Naive thymus-derived CD8-positive, alpha-beta T cell (primary cell): ENCODE results near the gene PDE6B. TPM values are rescaled to one million over a fixed set of nuclear protein-coding genes. Genes with fewer than 3 reads are reported as not detected.

Experiments
- ATAC-seq, 2 donors: fragments of 150-1000 bp; cut with Tn5 transposase in 1 of 2; sonication (Bioruptor Pico), chemical (Tn5 transposase) in 1 of 2; 1 replicate in 1 of 2; 2 replicates in 1 of 2; pipeline ENCODE4 v1.10.0; 2021; ENCODE audit warnings: mild to moderate bottlenecking in 2 of 2, moderate library complexity in 2 of 2
- POLR2A ChIA-PET: fragments of 350-600 bp; sonication (Branson Sonifier 250); formaldehyde crosslinking; loops from one replicate; lab custom pipeline; 2021; ENCODE audit warnings: antibody characterized with exemption; lab: Charles Lee
- DNase-seq, 10 donors: peaks; one replicate each; pipeline versions ENCODE4 v3.0.0 to v3.0.0-alpha.2; 2020 to 2022
- H3K27ac Mint-ChIP-seq, 10 donors: one replicate each; pipeline ENCODE4 v1.8.0; 2020 to 2022; ENCODE audit warnings: mild to moderate bottlenecking in 10 of 10, mixed read lengths in 10 of 10, moderate library complexity in 4 of 10, inconsistent platforms in 1 of 10
- H3K27me3 Mint-ChIP-seq, 5 donors: one replicate each; pipeline ENCODE4 v1.8.0; 2021 to 2022; ENCODE audit warnings: mixed read lengths in 5 of 5
- H3K36me3 Mint-ChIP-seq, 3 donors: one replicate each; pipeline ENCODE4 v1.8.0; 2020 to 2022; ENCODE audit warnings: mixed read lengths in 3 of 3, mild to moderate bottlenecking in 2 of 3, inconsistent platforms in 1 of 3
- H3K4me1 Mint-ChIP-seq, 4 donors: one replicate each; pipeline ENCODE4 v1.8.0; 2021 to 2022; ENCODE audit warnings: mixed read lengths in 4 of 4
- H3K4me3 Mint-ChIP-seq, 10 donors: one replicate each; pipeline ENCODE4 v1.8.0; 2020 to 2022; ENCODE audit warnings: mild to moderate bottlenecking in 10 of 10, mixed read lengths in 10 of 10, moderate library complexity in 6 of 10, inconsistent platforms in 1 of 10
- H3K9me3 Mint-ChIP-seq, 9 donors: one replicate each; pipeline ENCODE4 v1.8.0; 2020 to 2022; ENCODE audit warnings: mixed read lengths in 9 of 9, mild to moderate bottlenecking in 3 of 9, inconsistent platforms in 1 of 9, moderate library complexity in 1 of 9
- polyA plus RNA-seq, 3 donors: library from polyadenylated mRNA; unstranded; fragments of 300-500 nt; fragmentation: Illumina TruSeq; gene quantifications; one replicate each; pipeline ENCODE4 v1.2.3, GENCODE V29; 2021
- total RNA-seq, 8 experiments: library from RNA in 2 of 8; stranded (reverse) in 2 of 8; gene quantifications; one replicate each; pipeline ENCODE4 v1.2.3 and lab custom pipeline; 2021 to 2026

PDE6B gene
- total and polyA plus RNA-seq, 5 experiments from 2014 or later: 20.7 to 26.3 (median 24.7) TPM

DNA sequence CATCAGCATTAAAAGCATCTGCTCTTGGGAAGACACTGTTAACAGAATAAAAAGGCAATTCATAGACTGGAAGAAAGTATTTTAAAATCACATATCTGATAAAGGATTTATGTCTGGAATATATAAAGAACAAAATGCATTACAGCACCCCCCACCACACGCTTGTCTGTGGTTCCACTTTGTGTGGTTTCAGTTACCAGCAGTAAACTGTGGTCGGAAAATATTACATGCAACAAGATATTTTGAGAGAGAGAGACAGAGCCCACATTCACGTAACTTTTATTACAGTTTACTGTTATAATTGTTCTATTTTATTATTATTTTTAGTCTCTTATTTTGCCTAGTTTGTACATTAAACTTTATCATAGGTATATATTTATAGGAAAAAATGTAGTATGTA lies 21.2 kb upstream of the PDE6B start:
- H3K9me3 Mint-ChIP-seq: no peaks in the 10 kb centered on the region
- POLR2A ChIA-PET: no interaction called here
- no peak for ATAC-seq
- peak overlapping the region in 3 of 10 donors; percentile 16 to 17 (median 16) for H3K27ac Mint-ChIP-seq
- H3K36me3 Mint-ChIP-seq: no peaks in the 10 kb centered on the region
- H3K27me3 Mint-ChIP-seq: peaks cover 3 to 32% (median 12%) of the 10 kb centered on the region in 5 donors
- DNase-seq: peak in 4 of 10 donors; percentile 3 to 39 (median 23)
- peak overlapping the region in 2 of 10 donors; percentile 3 to 8 for H3K4me3 Mint-ChIP-seq
- peaks cover 6 to 16% (median 10%) of the 10 kb centered on the region in 4 donors for H3K4me1 Mint-ChIP-seq

DNA sequence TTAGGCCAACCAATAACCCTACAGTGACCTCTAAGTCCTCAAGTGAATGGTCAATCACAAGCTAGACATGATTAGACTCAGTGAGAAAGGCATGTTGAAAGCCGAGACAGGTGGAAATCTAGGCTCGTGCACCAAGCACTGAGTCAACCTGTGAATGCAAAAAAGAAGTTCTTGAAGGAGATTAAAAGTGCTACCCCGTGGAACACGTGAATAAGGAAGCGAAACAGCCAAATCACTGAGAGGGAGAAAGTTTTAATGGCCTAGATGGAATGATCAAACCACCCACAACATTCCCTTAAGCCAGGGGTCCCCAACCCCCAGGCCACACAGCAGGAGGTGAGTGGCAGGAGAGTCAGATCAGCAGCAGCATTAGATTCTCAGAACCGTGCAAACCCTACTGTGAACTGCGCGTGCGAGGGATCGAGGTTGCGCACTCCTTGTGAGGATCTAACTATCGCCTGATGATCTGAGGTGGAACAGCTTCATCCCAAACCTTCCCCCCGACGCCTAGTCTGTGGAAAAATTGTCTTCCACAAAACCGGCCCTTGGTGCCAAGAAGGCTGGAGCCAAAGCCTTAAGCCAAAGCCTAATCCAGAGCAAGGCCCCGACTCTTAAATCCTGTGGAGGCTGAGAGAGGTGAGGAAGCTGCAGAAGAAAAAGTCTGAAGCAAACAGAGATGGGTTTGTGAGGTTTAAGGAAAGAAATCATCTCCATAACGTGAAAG lies 19.5 kb upstream of the PDE6B start:
- ATAC-seq: no peak
- no peak for DNase-seq
- peaks cover 6 to 17% (median 11%) of the 10 kb centered on the region in 4 donors for H3K4me1 Mint-ChIP-seq
- H3K4me3 Mint-ChIP-seq: no peak overlapping the region
- H3K27ac Mint-ChIP-seq: no peak overlapping the region
- POLR2A ChIA-PET: no interaction called here
- peaks cover 7 to 42% (median 16%) of the 10 kb centered on the region in 5 donors for H3K27me3 Mint-ChIP-seq
- peaks cover 0 to 4% (median 0%) of the 10 kb centered on the region in 9 donors for H3K9me3 Mint-ChIP-seq
- H3K36me3 Mint-ChIP-seq: no peaks in the 10 kb centered on the region

DNA sequence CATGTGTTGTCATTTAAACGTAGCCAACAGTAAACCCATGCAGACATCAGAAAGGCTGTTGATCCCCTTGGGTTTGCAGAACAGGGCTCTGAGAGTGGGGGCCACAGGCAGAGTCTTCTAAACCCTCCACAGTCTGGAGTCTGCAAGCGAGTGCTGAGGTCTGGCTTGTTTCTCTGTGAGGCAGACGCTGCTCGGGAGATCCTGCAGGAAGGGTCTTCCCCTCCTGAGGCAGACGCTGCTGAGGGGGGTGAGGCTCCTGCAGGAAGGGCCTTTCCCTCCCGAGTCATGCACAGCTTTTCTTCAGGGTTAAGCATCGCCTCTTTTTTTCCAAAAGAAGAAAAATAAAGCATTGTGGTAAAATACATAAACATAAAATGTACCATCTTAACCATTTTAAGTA lies 17.1 kb upstream of the PDE6B start:
- Mint-ChIP-seq H3K4me1 (peaks cover 6 to 14% (median 8%) of the 10 kb centered on the region in 4 donors), H3K36me3 (no peaks in the 10 kb centered on the region), H3K27me3 (peaks cover 5 to 24% (median 9%) of the 10 kb centered on the region in 5 donors), H3K9me3 (peaks cover 0 to 4% (median 0%) of the 10 kb centered on the region in 9 donors), H3K27ac (no peak overlapping the region), H3K4me3 (no peak overlapping the region)
- POLR2A ChIA-PET: interaction anchor here (0.7 kb wide), 1 partner anchor 39 kb away, joined by 4 read pairs; no protein-coding TSS in a partner anchor
- ATAC-seq: no peak
- DNase-seq: no peak

DNA sequence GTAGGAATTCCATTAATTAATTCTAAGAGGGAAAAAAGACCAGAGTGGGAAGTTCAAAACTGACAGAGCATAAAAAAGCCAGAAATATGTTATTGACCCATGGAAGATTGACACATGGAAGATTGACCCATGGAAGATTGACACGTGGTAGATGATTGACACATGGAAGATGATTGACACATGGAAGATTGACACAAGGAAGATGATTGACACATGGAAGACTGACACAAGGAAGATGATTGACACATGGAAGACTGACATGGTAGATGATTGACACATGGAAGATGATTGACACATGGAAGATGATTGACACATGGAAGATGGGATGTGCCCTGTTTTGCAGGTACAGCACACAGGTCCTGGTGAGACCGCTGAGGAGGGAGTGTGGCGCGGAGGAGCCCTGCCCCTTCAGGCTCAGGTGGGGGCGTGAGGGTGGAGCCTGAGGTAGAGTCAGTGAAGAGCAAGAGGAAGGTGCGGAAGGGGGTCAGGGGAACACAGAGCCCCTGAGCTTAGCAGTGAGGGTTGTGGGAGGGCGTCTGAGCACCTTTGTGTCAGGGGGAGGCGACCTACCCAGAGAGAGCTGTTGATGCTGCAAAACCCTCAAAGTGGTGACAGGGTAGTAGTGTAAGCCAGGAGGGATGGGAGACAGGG lies 15.8 kb upstream of the PDE6B start:
- Mint-ChIP-seq H3K4me1 (peaks cover 0 to 5% (median under 1%) of the 10 kb centered on the region in 4 donors), H3K27me3 (peaks cover 5 to 24% (median 9%) of the 10 kb centered on the region in 5 donors), H3K4me3 (no peak overlapping the region), H3K36me3 (no peaks in the 10 kb centered on the region), H3K27ac (no peak overlapping the region), H3K9me3 (peaks cover 0 to 4% (median 0%) of the 10 kb centered on the region in 9 donors)
- POLR2A ChIA-PET: no interaction called here
- ATAC-seq (no peak), DNase-seq (peak in 1 of 10 donors; percentile 13)

DNA sequence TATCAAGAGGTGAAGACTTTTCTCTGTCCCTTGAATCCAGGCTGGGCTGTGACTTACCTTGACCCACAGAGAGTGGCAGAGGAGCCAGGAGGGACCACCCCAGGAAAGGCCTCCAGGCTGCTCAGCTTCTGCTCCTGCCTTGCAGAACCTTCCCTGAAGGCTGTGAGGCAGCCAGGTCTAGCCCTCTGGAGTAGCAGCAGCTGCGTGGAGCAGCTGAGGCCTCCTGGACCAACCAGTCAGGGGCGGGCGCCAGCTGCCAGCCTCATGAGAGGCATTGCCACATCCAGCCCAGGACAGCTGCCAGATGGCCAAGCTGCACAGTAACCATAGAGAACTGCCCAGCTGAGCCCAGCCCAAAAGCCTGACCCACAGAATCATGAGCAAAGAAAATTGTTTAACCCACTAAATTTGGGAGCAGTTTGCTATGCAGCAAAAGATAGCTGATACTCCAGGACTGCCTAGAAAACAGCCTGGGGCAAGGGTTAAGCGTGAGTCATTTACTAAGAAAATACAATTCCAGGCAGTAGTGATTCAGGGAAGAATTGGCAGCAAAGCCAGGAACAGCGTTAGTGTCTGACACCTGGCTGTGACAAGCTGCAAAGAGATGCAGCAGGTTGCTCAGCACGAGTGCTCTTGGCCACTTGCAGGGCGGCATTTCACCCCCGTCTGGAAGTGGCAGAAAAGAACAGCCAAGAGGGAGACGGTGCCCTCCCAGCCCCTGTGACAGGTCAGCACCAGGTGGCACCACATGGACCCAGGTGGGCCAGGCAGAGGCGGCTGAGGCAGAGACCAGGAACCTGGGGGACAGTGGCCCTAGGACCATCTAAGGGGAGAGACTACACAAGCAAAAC lies 14.7 kb upstream of the PDE6B start:
- no peak overlapping the region for H3K27ac Mint-ChIP-seq
- ATAC-seq: no peak

DNA sequence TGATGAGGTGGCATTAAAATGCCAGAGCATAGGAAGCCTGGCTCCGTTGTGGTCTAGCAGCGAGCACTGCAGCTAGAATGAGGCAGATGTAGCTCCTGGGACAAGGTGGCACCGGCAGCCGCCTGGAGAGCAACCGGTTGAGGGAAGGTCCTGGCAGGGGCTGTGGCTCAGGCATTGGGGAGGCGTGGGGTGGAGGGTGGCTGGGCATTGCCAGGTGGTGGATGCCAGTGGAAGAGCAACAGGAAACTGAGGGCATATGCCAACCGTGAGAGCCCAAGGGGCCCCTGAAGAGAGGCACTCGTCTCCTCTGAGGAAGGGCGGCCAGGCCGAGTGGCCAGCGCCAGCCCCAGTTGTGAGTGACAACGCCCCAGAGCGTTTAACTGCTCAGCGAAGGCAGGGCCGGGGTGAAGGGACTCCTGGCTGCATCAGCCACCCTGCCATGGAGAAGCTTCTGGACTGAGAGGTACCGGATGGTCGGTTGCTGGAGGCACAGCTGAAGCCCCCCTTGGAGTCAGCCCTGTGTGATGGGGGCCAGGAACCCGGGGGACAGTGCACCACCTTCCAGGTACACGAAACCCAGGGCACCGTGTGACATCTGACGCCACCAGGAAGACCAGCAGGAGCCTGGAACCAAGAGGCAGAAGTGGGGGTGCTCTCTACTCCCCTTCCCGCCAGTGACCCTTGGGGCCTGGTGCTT lies 13.2 kb upstream of the PDE6B start:
- H3K36me3 Mint-ChIP-seq: no peaks in the 10 kb centered on the region
- ATAC-seq (no peak), DNase-seq (no peak)
- H3K4me3 Mint-ChIP-seq: no peak overlapping the region
- POLR2A ChIA-PET: no interaction called here
- peaks cover 0 to 3% (median 1%) of the 10 kb centered on the region in 4 donors for H3K4me1 Mint-ChIP-seq
- H3K27me3 Mint-ChIP-seq: peaks cover 5 to 24% (median 12%) of the 10 kb centered on the region in 5 donors
- H3K9me3 Mint-ChIP-seq: peaks cover 0 to 4% (median 0%) of the 10 kb centered on the region in 9 donors
- H3K27ac Mint-ChIP-seq: no peak overlapping the region

More for the DNA sequence above, 14.7 kb upstream of the PDE6B start:
- DNase-seq: peak in 1 of 10 donors; percentile 55
- Mint-ChIP-seq H3K27me3 (peaks cover 5 to 24% (median 12%) of the 10 kb centered on the region in 5 donors), H3K4me1 (peaks cover 0 to 3% (median 1%) of the 10 kb centered on the region in 4 donors), H3K9me3 (peaks cover 0 to 4% (median 0%) of the 10 kb centered on the region in 9 donors), H3K4me3 (no peak overlapping the region), H3K36me3 (no peaks in the 10 kb centered on the region)
- POLR2A ChIA-PET: no interaction called here

DNA sequence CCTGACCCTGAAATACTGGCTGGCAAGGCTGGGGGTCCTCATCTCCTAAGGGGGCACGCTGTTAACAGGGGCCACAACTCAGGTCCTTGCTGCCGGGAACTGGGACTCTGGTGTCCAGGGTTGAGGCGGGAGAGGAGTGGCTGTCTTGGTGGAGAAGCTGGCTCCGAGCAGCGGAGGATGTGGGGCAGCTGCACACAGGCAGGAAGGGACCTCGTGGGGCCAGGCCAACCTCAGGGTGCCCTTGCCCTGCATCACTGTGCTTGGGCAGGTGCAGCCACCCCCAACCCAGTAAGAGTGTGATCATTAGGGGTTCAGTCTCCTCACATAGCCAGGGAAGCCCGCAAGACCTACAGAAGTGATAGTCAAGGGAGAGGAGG lies 12.6 kb upstream of the PDE6B start:
- POLR2A ChIA-PET: no interaction called here
- Mint-ChIP-seq H3K9me3 (peaks cover 0 to 4% (median 0%) of the 10 kb centered on the region in 9 donors), H3K4me3 (no peak overlapping the region), H3K4me1 (peaks cover 0 to 3% (median 1%) of the 10 kb centered on the region in 4 donors), H3K36me3 (no peaks in the 10 kb centered on the region), H3K27me3 (peaks cover 5 to 29% (median 10%) of the 10 kb centered on the region in 5 donors), H3K27ac (no peak overlapping the region)
- DNase-seq: peak in 1 of 10 donors; percentile 50
- ATAC-seq: no peak

DNA sequence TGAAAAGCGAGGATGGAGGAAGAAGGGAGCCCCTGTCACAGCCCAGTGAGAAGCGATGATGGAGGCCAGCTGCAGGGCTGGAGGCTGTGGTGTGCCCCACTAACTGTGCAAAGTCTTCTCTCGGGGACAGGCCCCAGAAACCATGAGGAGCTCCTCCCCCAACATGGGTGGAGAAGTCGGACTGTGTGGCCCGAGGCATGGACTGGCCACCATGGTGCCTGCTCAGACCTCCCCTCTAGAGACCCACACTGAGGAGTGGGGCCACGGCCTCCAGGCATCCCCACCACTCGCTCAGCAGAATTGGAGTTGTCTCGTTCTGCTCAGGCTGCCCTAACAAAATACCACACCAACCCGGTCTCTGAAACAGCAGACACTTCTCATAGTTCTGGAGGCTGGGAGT lies 12.2 kb upstream of the PDE6B start:
- Mint-ChIP-seq H3K27me3 (peaks cover 7 to 33% (median 12%) of the 10 kb centered on the region in 5 donors), H3K4me1 (peaks cover 0 to 3% (median 1%) of the 10 kb centered on the region in 4 donors), H3K27ac (no peak overlapping the region), H3K36me3 (no peaks in the 10 kb centered on the region), H3K9me3 (peaks cover 0 to 4% (median 0%) of the 10 kb centered on the region in 9 donors), H3K4me3 (no peak overlapping the region)
- POLR2A ChIA-PET: no interaction called here
- DNase-seq (no peak), ATAC-seq (no peak)

DNA sequence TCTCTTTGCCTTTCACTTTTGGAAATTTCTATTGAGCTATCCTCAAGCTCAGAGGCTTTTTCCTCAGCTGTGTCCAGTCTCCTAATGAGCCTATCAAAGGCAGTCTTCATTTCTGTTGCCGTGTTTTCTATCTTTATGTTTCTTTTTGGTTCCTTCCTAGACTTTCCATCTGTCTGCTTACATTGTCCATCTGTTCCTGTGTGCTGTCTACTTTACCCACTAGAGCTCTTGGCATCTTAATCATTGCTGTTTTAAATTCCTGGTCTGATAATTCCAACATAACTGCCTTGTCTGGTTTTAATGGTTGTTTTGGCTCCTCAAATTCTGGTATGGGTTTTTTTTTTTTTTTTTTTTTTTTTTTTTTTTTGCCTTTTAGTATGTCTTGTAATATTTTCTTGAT lies 9.3 kb upstream of the PDE6B start:
- POLR2A ChIA-PET: no interaction called here
- no peak overlapping the region for H3K4me3 Mint-ChIP-seq
- no peak overlapping the region for H3K27ac Mint-ChIP-seq
- H3K4me1 Mint-ChIP-seq: peaks cover 0 to 2% (median 0%) of the 10 kb centered on the region in 4 donors
- no peak for DNase-seq
- H3K36me3 Mint-ChIP-seq: no peaks in the 10 kb centered on the region
- peaks cover 0 to 20% (median 12%) of the 10 kb centered on the region in 5 donors for H3K27me3 Mint-ChIP-seq
- no peak for ATAC-seq
- no peaks in the 10 kb centered on the region for H3K9me3 Mint-ChIP-seq

DNA sequence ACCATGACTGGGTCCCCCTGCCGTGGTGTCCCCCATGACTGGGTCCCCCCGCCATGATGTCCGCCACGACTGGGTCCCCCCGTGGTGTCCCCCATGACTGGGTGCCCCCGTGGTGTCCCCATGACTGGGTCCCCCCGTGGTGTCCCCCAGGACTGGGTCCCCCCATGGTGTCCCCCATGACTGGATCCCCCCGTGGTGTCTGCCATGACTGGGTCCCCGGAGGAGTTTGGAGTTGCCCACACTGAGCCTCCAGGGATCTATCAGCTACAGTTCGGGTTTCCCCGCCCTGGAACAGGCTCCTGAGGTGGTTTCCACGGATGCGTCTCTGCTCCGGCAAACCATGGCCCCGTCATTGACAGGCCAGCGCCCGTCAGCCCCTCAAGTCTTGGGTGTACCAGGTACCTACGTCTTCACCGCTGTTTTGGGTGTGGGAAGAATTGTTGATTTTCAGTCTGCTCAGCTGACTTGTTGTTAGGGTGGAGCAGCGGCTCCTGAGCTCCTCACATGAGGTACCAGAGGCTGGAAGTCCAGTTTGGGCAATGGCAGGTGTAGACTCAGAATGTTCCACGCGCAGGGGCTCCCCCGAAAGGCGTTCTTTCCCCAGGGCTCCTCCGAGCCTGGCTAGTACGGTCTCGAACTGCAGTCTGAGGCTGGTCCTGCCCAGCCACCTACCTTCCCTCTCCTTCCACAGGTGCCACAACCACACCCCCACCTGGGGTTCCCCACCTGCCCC lies 8.3 kb upstream of the PDE6B start:
- H3K4me1 Mint-ChIP-seq: peaks cover 0 to 2% (median 0%) of the 10 kb centered on the region in 4 donors
- no peak overlapping the region for H3K4me3 Mint-ChIP-seq
- no peaks in the 10 kb centered on the region for H3K9me3 Mint-ChIP-seq
- POLR2A ChIA-PET: no interaction called here
- peaks cover 1 to 20% (median 12%) of the 10 kb centered on the region in 5 donors for H3K27me3 Mint-ChIP-seq
- H3K27ac Mint-ChIP-seq: no peak overlapping the region
- no peaks in the 10 kb centered on the region for H3K36me3 Mint-ChIP-seq
- ATAC-seq (no peak), DNase-seq (no peak)
